HG02973 (cell line): ENCODE results near the gene AKR7A2.

ENCODE experiments used
- ATAC-seq: cut with Tn5 transposase; IDR thresholded peaks from one replicate; pipeline ENCODE4 v1.9.1; 2021; ENCODE audit warnings: moderate library complexity; ENCODE audit not compliant: unreplicated experiment

The AKR7A2 gene

GRCh38 chr1:19326748-19327065 lies 14.8 kb upstream of the AKR7A2 start:
- ATAC-seq = no peak

DNA sequence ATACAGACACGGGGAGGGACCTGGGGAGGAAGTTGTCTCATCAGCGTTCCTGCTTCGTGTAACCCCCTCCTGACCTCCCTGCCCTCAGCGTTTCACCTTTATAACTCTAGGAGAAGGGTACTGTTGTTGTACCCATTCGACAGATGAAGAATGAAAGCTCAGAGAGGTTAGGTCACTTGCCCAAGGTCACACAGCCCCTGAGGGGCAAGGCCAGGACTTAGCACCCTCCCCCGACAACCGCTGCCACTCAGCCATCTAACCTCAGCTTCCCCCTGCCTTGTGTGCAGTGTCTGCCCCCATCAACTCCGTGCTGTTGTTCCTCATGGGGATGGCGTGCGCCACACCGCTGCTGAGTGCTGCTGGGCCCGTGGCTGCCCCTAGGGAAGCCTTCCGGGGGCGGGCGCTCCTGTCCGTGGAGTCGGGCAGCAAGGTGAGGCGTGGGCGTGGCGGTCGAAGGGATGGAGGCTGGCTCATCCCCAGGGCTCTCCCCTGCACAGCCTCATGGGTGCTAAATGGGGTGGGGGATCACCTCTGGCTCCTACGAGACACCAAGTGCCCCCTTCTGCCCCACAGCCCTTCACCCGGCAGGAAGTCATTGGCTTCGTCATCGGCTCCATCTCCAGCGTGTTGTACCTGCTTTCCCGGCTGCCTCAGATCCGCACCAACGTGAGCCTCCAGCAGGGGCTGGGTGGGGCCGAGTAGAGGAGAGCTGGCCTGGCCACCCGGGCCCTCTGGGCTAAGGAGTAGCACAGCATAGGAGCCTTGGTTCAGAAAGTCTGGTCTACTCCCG lies 14.2 kb upstream of the AKR7A2 start:
- ATAC-seq = no peak

GRCh38 chr1:19325368-19325957 lies 13.5 kb upstream of the AKR7A2 start:
- ATAC-seq = no peak

GRCh38 chr1:19324665-19324990 lies 12.7 kb upstream of the AKR7A2 start:
- no peak for ATAC-seq

- ATAC-seq = no peak
Observed at GRCh38 chr1:19323987-19324664, 12.2 kb upstream of the AKR7A2 start.

DNA sequence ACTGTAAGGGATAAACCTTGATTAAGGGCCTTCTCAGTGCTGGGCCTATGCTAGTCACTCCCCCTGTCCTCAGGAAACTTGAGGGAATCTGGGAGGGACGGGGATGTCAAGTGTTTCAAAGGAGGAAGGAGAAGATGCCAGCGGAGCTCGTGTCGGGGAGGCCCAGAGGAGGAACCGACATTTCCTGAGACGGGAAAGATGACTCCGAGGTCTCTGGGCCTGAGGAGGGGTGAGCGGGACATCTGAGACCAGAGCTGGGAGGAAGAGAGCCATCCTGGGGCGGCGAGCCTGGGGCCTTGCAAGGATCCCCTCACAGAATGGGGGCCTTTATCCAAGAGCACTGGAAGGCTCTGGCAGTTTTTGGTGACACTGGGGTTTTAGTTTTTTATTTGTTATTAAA lies 10.5 kb upstream of the AKR7A2 start:
- ATAC-seq = no peak

DNA sequence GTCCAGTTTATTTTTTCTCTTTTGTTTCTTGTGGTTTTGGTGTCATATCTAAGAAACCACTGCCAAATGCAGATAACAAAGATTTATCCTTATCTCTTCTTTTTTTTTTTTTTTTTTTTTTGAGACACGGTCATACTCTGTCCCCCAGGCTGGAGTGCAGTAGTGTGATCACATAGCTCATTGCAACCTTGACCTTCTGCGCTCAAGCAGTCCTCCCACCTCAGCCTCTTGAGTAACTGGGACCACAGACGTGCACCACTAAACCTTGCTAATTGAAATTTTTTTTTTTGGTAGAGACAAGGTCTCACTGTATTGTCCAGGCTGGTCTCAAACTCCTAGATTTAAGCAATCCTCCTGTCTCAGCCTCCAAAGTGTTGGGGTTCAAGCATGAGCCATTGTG lies 9.1 kb upstream of the AKR7A2 start:
- ATAC-seq = no peak

- ATAC-seq = no peak
Observed at GRCh38 chr1:19319196-19319595, 7.3 kb upstream of the AKR7A2 start.

DNA sequence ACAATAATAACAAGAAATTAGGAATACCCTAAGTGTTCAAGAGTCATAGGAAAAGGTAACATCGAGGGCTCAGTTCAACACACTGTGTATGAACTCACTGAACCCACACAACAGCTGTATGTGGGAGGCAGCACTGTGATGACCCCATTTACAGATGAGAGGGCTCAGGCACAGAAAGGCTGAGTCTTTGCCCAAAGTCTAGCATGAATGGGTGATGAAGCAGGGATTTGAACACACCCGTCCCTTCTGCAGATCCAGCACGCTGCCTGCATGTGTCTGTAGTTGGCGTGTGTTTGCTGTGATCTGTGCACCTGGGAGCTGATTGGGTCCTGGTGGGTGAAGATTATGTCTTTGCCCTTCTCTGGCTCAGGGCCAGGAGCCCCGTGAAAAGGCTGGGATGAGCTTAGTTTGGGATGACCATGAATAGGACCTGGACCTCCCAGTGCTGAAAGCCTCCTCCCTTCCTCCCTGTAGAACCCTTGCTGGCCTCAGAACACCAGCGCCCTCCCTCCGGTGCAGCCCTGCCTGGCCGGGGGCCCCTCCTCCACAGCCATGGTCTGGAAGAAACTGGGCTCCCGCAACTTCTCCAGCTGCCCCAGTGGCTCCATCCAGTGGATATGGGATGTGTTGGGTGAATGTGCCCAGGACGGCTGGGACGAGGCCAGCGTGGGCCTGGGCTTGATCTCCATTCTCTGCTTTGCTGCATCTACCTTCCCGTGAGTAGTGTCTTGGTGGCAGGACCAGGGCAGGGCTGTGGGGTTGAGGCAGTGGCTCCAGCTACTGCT lies 5.4 kb upstream of the AKR7A2 start:
- no peak for ATAC-seq

DNA sequence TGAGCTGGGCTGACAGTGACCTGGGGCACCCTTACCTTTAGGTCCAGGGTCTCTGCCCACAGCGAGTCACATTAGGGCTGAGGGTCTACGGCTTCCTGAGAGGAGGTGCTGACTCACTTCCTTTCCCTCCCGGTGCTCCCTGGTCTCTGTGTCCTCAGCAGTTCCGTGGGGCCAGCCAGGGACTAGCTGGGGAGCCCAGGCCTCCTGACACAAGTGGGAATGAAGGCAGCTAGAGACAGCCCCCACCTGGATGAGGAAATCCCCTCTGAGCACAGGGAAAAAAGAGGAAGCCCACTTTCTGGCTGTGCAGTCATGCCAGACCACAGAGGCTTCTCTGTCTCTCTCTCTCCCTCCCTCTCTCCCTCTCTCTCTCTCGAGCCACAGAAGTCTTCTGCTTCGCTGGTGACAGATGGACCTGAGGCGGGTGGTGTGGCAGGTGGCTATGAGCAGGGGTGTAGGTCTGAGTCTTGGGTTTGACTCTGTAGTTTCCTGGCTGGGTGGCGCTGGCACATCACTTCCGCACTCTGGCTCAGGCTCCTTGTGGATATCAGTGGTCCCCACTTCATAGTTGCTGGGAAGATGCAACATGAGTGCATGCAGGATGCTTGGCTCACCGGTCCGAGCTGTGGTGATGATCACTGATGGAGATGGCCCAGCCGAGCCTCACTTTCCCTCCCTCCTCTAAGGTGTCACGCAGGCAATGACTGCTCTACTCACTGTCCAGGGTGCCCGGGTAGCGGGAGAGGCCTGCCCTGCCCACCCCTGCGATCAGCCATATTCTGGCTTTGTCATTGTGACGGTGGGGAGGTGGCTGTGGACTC lies 3.6 kb upstream of the AKR7A2 start:
- no peak for ATAC-seq

- no peak for ATAC-seq
Observed at GRCh38 chr1:19313961-19314882, 2.3 kb upstream of the AKR7A2 start.

- ATAC-seq = no peak
Observed at GRCh38 chr1:19313636-19313959, 1.7 kb upstream of the AKR7A2 start.

DNA sequence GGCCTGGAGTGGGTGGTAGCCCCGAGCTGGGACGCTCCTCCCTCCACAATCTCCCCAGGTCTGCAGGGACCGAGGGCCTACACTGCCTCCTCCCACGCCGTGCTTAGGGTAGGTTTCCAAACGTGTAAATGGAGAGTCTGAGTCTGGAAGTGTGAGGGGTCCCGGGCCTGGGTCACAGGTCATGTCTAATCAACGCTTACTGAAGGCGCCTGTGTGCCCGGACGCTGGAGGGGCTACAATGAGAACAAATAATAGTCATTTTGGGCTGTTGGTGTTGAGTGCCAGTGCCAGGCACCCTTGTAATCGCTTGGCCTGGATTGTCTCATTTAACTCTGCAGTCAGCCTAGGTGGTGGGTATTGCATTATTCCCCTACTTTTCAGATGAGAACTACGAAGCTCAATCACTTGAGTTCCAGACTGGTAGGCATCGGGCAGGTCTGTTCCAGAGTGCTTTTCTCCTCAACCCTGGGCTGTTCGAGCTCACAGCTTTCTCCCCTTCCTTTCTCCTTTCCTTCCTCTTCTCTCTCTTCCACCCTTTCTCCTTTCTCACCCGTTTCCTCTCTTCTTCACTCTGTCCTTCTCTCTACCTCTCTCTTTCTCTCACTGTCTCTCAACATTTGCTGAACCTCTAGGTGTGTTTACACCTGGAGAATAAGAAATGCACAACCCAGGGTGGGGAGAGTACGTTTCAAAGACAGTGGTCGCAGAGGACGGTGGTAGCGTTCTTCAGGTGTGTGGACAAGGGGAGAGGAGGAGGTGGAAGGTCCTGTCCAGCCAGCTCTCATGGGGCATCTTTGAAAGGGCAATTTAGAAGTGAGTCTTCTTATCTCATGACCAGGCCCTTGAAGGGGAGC lies 1.1 kb upstream of the AKR7A2 start:
- peak; percentile 18 for ATAC-seq

DNA sequence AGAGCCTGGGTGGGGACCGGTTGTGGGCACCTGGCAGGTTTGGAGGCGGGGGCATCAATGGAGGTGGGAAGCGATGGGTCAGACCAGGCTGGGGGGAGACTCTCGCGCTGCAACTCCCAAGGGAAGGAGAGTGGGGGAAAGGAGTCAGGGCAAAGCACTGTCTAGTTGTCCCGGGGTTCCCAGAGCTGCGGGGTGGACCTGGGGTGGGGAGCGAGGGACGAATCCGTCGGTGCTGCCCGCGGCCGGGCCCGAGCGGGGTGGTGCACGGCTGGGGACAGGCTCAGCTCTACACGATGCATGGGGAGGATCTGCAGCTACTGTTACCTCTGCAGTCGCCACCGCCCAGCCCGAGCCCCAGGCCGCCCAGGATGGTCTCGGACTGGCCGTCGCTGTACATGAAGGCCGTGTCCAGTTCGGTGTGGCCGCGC lies 427 bp downstream of the AKR7A2 start:
- ATAC-seq = peak; percentile 12

DNA sequence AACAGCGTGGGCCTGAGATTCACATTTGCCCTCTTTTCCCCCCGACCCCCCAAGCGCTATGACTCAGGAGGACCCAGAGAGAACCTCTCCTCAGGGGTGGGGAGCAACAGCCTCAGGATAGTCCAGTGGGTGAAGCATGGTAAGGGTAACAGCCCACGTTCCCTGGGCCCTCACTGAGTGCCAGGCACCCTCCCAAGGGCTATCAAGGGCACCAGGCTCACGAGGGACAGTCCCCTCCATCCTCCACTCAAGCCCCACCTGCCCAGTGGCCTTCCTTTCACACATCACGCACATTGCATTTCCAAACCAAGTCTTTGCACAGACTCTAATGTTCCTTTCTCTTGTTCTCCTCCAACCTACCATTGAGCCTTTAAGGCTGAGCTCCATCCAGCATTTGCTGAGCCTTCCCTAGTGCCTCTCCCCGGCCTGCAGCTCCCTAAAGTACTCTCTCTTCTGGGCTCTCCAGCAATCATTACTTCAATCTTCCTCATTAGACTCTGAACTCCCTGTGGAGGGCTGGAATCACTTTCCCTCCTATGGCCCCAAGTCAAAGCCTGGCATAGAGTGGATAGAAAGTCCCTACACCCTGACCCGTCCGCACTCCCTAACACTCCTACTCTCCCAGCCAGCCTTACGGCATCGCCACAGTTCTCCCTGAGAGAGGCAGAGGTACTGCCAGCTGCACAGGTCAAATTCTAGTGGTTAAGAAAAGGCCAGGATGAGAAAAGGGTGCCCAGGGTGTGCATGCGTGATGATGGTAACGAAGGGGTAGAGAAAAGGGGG lies 1.0 kb downstream of the AKR7A2 start:
- no peak for ATAC-seq

DNA sequence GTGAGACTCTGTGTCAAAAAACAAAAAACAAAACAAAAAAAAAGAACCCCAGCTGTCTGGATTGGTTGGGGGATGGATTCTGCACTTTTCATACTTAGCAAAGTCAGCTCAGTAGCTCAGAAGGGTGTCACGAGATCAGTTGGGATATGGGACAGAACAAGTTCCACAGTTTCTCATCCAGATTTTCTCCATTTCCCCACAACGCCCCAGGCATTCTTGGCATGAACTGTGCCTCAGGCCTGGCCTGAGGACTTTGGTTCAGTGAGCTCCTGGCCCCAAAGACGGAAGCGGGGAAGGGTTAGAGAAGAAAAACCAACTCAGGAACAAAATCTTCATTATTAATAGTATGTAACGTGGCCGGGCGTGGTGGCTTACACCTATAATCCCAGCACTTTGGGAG lies 1.9 kb downstream of the AKR7A2 start:
- no peak for ATAC-seq

- ATAC-seq = no peak
Observed at GRCh38 chr1:19309123-19309813, 2.7 kb downstream of the AKR7A2 start.

- ATAC-seq = no peak
Observed at GRCh38 chr1:19308509-19308907, 3.4 kb downstream of the AKR7A2 start.
